ENCODE results near the gene POU2F3. TPM values are rescaled to one million over a fixed set of nuclear protein-coding genes. Genes with fewer than 3 reads are reported as not detected.

POU2F3 gene
- total and polyA plus RNA-seq, 2 experiments from 2014 or later = not detected

GRCh38 chr11:120221115-120221752 lies 18.7 kb upstream of the POU2F3 start:
- no peaks in the 10 kb centered on the region for H3K9me2 ChIP-seq (ENCODE audit: insufficient read depth)
- H3K79me2 ChIP-seq (ENCODE audit: insufficient read depth) = peaks cover 50% of the 10 kb centered on the region
- no peak for DNase-seq
- no peak overlapping the region for H3K4me3 ChIP-seq
- in situ Hi-C loops (cut with MboI) = no loop called here
- H4K20me1 ChIP-seq (ENCODE audit: insufficient read depth) = no peaks in the 10 kb centered on the region
- TF ChIP-seq EZH2phosphoT487 (IDR thresholded peaks at IDR 0.05; ENCODE audit: insufficient read depth, low read depth) = no peak
- no peak for TF ChIP-seq EZH2 (IDR thresholded peaks at IDR 0.05; ENCODE audit: insufficient read depth, poor library complexity, severe bottlenecking)
- no peaks in the 10 kb centered on the region for H3K36me3 ChIP-seq (ENCODE audit: low read depth)
- no peak overlapping the region for H2AFZ ChIP-seq
- H3K4me2 ChIP-seq (ENCODE audit: unreplicated experiment) = no peak overlapping the region
- no peak overlapping the region for H3K27ac ChIP-seq
- no peaks in the 10 kb centered on the region for H3K4me1 ChIP-seq (ENCODE audit: insufficient read depth)
- no peak overlapping the region for H3K9ac ChIP-seq
- H3K27me3 ChIP-seq (replicated peaks; ENCODE audit: insufficient read depth) = no peaks in the 10 kb centered on the region
- no peaks in the 10 kb centered on the region for H3F3A ChIP-seq (ENCODE audit: insufficient read depth)
- H3K9me3 ChIP-seq (ENCODE audit: low read depth) = no peaks in the 10 kb centered on the region
- WGBS, 2 experiments (ENCODE audit: low coverage in 1 of 2, low lambda C conversion rate in 2 of 2, missing lambda C conversion rate in 2 of 2) = 93 to 100% methylated on average over 1 of the region's 1 CpG

DNA sequence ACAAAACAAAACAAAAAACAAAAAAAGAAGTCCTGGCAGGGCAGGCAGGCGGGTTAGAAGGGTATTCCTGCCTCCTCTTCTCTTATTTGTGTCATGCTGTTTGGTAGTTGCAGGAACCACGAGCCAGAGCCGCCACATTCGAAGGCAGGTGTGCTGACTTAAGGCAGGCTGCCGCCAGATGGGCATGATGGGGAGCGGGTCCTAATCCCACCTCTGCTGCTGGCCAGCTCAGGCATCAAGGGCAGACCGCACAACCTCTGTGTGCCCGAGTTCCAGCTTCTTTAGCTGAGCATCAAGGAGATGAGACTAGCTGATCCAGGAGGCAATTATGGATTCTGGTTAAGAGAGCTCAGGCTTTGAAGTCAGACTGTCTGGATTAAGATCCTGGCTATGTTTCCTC lies 17.0 kb upstream of the POU2F3 start:
- H3K9me3 ChIP-seq (ENCODE audit: low read depth) = no peaks in the 10 kb centered on the region
- in situ Hi-C loops (cut with MboI) = no loop called here
- WGBS, 2 experiments (ENCODE audit: low coverage in 1 of 2, low lambda C conversion rate in 2 of 2, missing lambda C conversion rate in 2 of 2) = 89 to 92% methylated on average over 8 of the region's 8 CpGs
- H3K27ac ChIP-seq = no peak overlapping the region
- H3K4me2 ChIP-seq (ENCODE audit: unreplicated experiment) = no peak overlapping the region
- no peaks in the 10 kb centered on the region for H3F3A ChIP-seq (ENCODE audit: insufficient read depth)
- DNase-seq = no peak
- TF ChIP-seq EZH2phosphoT487 (IDR thresholded peaks at IDR 0.05; ENCODE audit: insufficient read depth, low read depth) = no peak
- TF ChIP-seq EZH2 (IDR thresholded peaks at IDR 0.05; ENCODE audit: insufficient read depth, poor library complexity, severe bottlenecking) = no peak
- H3K9ac ChIP-seq = no peak overlapping the region
- H3K27me3 ChIP-seq (replicated peaks; ENCODE audit: insufficient read depth) = no peaks in the 10 kb centered on the region
- H3K4me3 ChIP-seq = no peak overlapping the region
- H3K36me3 ChIP-seq (ENCODE audit: low read depth) = peaks cover 3% of the 10 kb centered on the region; the same call in 1 of the 2 replicates
- no peaks in the 10 kb centered on the region for H4K20me1 ChIP-seq (ENCODE audit: insufficient read depth)
- no peak overlapping the region for H2AFZ ChIP-seq
- H3K9me2 ChIP-seq (ENCODE audit: insufficient read depth) = no peaks in the 10 kb centered on the region
- no peaks in the 10 kb centered on the region for H3K4me1 ChIP-seq (ENCODE audit: insufficient read depth)
- H3K79me2 ChIP-seq (ENCODE audit: insufficient read depth) = peaks cover 33% of the 10 kb centered on the region

GRCh38 chr11:120223793-120224192 lies 16.1 kb upstream of the POU2F3 start:
- no peak overlapping the region for H3K4me3 ChIP-seq
- no peaks in the 10 kb centered on the region for H3K27me3 ChIP-seq (replicated peaks; ENCODE audit: insufficient read depth)
- 58 to 69% methylated on average over 1 of the region's 1 CpG for WGBS, 2 experiments (ENCODE audit: low coverage in 1 of 2, low lambda C conversion rate in 2 of 2, missing lambda C conversion rate in 2 of 2)
- H3F3A ChIP-seq (ENCODE audit: insufficient read depth) = no peaks in the 10 kb centered on the region
- no peak for DNase-seq
- no peak for TF ChIP-seq EZH2 (IDR thresholded peaks at IDR 0.05; ENCODE audit: insufficient read depth, poor library complexity, severe bottlenecking)
- no peak for TF ChIP-seq EZH2phosphoT487 (IDR thresholded peaks at IDR 0.05; ENCODE audit: insufficient read depth, low read depth)
- no peak overlapping the region for H2AFZ ChIP-seq
- in situ Hi-C loops (cut with MboI) = no loop called here
- H3K79me2 ChIP-seq (ENCODE audit: insufficient read depth) = peaks cover 24% of the 10 kb centered on the region; the same call in 1 of the 2 replicates
- H3K9me2 ChIP-seq (ENCODE audit: insufficient read depth) = no peaks in the 10 kb centered on the region
- H3K36me3 ChIP-seq (ENCODE audit: low read depth) = peaks cover 3% of the 10 kb centered on the region; the same call in 1 of the 2 replicates
- no peak overlapping the region for H3K27ac ChIP-seq
- H3K9me3 ChIP-seq (ENCODE audit: low read depth) = no peaks in the 10 kb centered on the region
- no peaks in the 10 kb centered on the region for H3K4me1 ChIP-seq (ENCODE audit: insufficient read depth)
- H4K20me1 ChIP-seq (ENCODE audit: insufficient read depth) = no peaks in the 10 kb centered on the region
- H3K4me2 ChIP-seq (ENCODE audit: unreplicated experiment) = no peak overlapping the region
- H3K9ac ChIP-seq = no peak overlapping the region

GRCh38 chr11:120224361-120224760 lies 15.6 kb upstream of the POU2F3 start:
- H3F3A ChIP-seq (ENCODE audit: insufficient read depth) = no peaks in the 10 kb centered on the region
- H3K4me1 ChIP-seq (ENCODE audit: insufficient read depth) = no peaks in the 10 kb centered on the region
- no peaks in the 10 kb centered on the region for H3K27me3 ChIP-seq (replicated peaks; ENCODE audit: insufficient read depth)
- no peaks in the 10 kb centered on the region for H4K20me1 ChIP-seq (ENCODE audit: insufficient read depth)
- no peaks in the 10 kb centered on the region for H3K9me3 ChIP-seq (ENCODE audit: low read depth)
- WGBS, 2 experiments (ENCODE audit: low coverage in 1 of 2, low lambda C conversion rate in 2 of 2, missing lambda C conversion rate in 2 of 2) = 67 to 73% methylated on average over 6 of the region's 6 CpGs
- H3K4me2 ChIP-seq (ENCODE audit: unreplicated experiment) = no peak overlapping the region
- H2AFZ ChIP-seq = no peak overlapping the region
- H3K36me3 ChIP-seq (ENCODE audit: low read depth) = peaks cover 3% of the 10 kb centered on the region; the same call in 1 of the 2 replicates
- no peaks in the 10 kb centered on the region for H3K9me2 ChIP-seq (ENCODE audit: insufficient read depth)
- H3K4me3 ChIP-seq = no peak overlapping the region
- TF ChIP-seq EZH2phosphoT487 (IDR thresholded peaks at IDR 0.05; ENCODE audit: insufficient read depth, low read depth) (no peak), EZH2 (IDR thresholded peaks at IDR 0.05; ENCODE audit: insufficient read depth, poor library complexity, severe bottlenecking) (no peak)
- H3K27ac ChIP-seq = no peak overlapping the region
- H3K9ac ChIP-seq = no peak overlapping the region
- in situ Hi-C loops (cut with MboI) = no loop called here
- peaks cover 20% of the 10 kb centered on the region; the same call in 1 of the 2 replicates for H3K79me2 ChIP-seq (ENCODE audit: insufficient read depth)
- DNase-seq = no peak
